GM18951 (cell line): ENCODE results near the gene PHF5A.
"Not testable (repeated sequence)": the region's sequence is repeated elsewhere in the genome, so short reads cannot be mapped to it uniquely, and the experiment has no call there.

Experiments
- POLR2A ChIP-seq: IDR thresholded peaks from 4 replicates; pipeline ENCODE4 v1.6.1; 2011; ENCODE audit warnings: mild to moderate bottlenecking; ENCODE audit not compliant: insufficient read length, insufficient read depth; ENCODE audit errors: extremely low read depth
- in situ Hi-C: fragments of 300-500 bp; cut with MboI; formaldehyde crosslinking; loops from one replicate; pipeline ENCODE4 v1.12.0; 2022; ENCODE audit warnings: low sequenced_read_pairs, mixed read lengths, inconsistent platforms; ENCODE audit not compliant: unreplicated experiment

The PHF5A gene

DNA sequence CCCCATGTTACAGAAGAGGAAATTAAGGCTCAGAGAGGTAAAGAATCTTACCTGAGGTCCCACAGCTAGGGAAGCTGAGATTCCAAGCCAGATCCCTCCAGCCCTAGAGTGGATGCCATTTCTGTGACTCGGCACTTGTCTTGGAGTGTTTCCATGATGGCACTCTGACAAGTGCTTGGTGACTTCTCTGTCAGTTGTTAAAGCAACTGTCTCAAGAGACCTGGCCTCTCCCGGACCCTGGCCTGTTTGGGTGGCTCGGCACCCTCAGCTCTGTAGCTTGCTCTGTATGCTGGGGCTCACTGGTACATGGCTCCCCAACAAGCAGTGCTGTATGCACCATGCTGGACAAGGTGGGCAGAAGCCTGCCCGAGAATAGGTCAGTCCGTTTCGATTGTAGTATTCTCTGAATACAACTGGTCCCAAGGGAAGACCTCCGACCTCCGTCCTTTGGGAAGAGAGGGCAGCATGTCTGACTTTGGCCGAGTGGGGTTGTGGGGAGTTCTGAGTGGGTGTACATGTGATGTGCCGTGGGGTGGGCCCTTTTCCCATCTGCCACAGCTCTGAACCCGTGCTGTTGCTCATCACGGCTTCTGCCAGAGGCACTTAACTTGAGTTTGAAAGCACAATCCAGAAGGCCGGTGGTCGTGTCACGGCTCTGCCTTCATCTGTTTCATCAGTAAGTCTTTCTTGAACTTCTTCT, 12.8 kb upstream of the PHF5A start:
- in situ Hi-C loops = no loop called here

DNA sequence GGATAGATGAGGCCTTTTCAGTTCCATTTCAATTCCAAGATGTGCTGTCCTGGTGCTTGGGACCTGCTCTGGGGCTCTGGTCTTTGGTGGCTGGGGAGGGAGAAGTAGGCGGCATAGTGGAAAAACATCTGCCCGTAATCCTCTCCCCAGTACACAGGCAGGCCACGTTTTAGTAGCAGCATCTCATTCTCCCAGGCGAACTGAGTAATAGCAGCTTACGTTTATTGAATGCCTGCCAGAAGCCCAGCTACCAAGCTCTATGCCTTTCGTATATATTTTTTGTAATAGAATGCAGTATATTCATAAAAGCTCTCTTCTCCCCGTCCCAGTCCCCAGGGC, 11.9 kb upstream of the PHF5A start:
- no peak for TF ChIP-seq POLR2A
- in situ Hi-C loops = no loop called here

More for the DNA sequence above, 12.8 kb upstream of the PHF5A start:
- TF ChIP-seq POLR2A = no peak

- in situ Hi-C loops = no loop called here
- no peak for TF ChIP-seq POLR2A
Observed at GRCh38 chr22:41479671-41480396, 11.3 kb upstream of the PHF5A start.

- TF ChIP-seq POLR2A = no peak
- in situ Hi-C loops = no loop called here
Observed at GRCh38 chr22:41478891-41479521, 10.5 kb upstream of the PHF5A start.

DNA sequence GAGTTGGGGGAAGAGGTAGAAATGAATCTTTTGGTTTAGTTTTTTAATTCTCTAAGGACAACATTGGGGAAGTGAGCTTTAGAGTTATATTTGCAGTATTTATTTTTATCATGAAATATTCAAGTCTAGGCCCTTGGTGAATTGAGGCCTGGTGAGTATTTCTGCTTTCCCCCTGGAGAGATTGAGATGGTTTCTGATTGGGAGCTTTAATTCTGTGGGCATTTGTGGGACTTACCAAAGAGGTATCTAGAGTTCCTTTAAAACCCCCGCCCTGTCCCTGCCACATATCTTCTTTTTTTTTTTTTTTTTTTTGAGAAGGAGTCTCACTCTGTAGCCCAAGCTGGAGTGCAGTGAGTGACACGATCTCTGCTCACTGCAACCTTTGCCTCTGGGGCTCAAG, 10.0 kb upstream of the PHF5A start:
- no peak for TF ChIP-seq POLR2A
- in situ Hi-C loops = no loop called here

DNA sequence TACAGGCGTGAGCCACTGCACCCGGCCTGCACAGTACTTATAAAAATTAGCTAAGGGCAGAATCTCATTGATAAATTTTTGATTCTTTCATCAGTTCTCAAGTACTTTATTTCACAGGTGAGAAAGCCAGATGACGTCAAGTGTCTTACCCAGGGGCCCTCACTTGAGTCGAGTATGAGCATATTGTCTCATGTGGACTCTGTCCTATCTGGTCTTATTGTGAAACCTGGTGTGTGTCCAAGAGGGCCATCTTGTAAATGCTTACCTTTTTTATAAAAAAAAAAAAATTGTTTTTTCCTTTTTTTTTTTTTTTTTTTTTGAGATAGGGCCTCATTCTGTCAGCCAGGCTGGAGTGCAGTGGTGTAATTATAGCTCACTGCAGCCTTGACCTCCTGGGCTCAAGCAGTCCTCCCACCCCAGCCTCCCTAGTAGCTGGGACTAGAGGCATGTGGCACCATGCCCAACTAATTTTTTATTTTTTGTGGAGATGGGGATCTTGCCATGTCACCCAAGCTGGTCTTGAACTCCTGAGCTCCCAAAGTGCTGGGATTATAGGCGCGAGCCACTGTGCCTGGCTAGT, 6.5 kb upstream of the PHF5A start:
- in situ Hi-C loops = no loop called here
- no peak for TF ChIP-seq POLR2A

GRCh38 chr22:41471568-41471967, 3.1 kb upstream of the PHF5A start:
- TF ChIP-seq POLR2A = no peak
- in situ Hi-C loops = no loop called here

GRCh38 chr22:41470886-41471285, 2.4 kb upstream of the PHF5A start:
- in situ Hi-C loops = no loop called here
- no peak for TF ChIP-seq POLR2A

GRCh38 chr22:41469218-41469851, 843 bp upstream of the PHF5A start:
- in situ Hi-C loops = no loop called here
- TF ChIP-seq POLR2A = no peak

DNA sequence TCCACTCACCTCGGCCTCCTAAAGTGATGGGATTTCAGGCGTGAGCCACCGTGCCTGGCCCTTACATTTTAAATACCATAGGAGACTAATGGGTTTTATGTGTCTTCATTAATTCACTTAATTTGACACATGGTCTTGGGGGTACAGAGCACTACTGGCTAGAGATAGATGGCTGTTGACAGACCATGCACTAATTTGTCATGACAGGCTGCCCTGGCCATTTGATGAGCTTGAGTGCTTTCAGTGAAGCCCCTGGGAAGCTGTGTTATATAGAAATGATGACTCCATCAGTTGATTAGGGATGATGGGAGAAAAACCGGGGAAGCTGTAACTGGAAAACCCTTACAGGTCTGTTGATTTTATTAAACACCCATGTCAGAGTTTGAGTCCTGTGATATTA, 6.6 kb downstream of the PHF5A start:
- TF ChIP-seq POLR2A = no peak
- in situ Hi-C loops = no loop called here

- in situ Hi-C loops = not testable (repeated sequence)
Observed at GRCh38 chr22:41460071-41460470, 8.4 kb downstream of the PHF5A start.

DNA sequence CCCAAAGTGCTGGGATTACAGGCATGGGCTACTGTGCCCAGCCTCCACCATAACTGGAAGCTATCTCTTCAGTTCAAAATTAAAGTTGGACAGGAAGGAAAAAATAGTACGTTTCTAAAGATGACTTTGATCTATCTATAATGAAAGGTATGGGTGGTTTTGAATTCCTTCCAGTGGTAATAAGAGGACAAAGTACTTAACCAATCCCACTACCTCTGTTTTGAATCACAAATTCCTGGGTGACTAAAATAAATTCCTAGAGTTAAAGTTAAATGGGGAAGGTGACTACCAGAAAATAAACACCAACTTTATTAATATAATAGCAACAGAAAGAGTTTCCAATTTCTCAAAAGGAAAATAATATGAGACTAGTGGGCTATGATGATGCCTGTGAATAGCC, 9.1 kb downstream of the PHF5A start:
- in situ Hi-C loops = no loop called here
- no peak for TF ChIP-seq POLR2A

- no peak for TF ChIP-seq POLR2A
- in situ Hi-C loops = no loop called here
Observed at GRCh38 chr22:41458161-41458728, 10.2 kb downstream of the PHF5A start.
